K562 (cell line): Measurements from ENCODE around the gene CCDC183. TPM values are rescaled to one million over a fixed set of nuclear protein-coding genes. Genes with fewer than 3 reads are reported as not detected.

Experiments used
- ATAC-seq: fragments of 200-7000 bp; cut with Tn5 transposase; 3 replicates; pipeline ENCODE4 v1.9.1; 2020; ENCODE audit warnings: moderate library complexity
- BruUV-seq: library from RNA; stranded (reverse); fragments of 400-500 nt; replicated peaks from 2 replicates; lab custom pipeline; 2021; lab: Mats Ljungman, UMichigan
- CTCF ChIA-PET: fragments of 300-600 bp; formaldehyde crosslinking; extraction: SDS; loops from one replicate; lab custom pipeline; 2021; ENCODE audit warnings: low intra/inter-chr PET ratio; lab: Yijun Ruan, JAX
- POLR2A ChIA-PET: fragments of 300-600, 350-650 bp; sonication (Branson Sonifier 250); formaldehyde crosslinking; extraction: SDS; loops from one replicate; lab custom pipeline; 2021; ENCODE audit warnings: antibody characterized with exemption, inconsistent platforms; lab: Yijun Ruan, JAX
- DNase-seq, 4 experiments: peaks; one replicate each; pipeline versions ENCODE4 v3.0.0 to v3.0.0-alpha.2; 2011 to 2018; ENCODE audit warnings: low spot score in 3 of 4, mixed read lengths in 3 of 4; ENCODE audit errors: extremely low read depth in 1 of 4
- FAIRE-seq: peaks from 2 replicates; lab custom pipeline; 2011; peaks lifted over from hg19 to GRCh38; lab: Jason Lieb, UNC
- H2AFZ ChIP-seq: 2 replicates; pipeline ENCODE4 v1.6.0; 2011; ENCODE audit warnings: low read depth, low read length, control low read depth, inconsistent platforms
- H3K27ac ChIP-seq: fragments of 200-600 bp; 3 replicates; pipeline ENCODE4 v1.8.0; 2011; ENCODE audit warnings: low read depth, mild to moderate bottlenecking, control low read depth, inconsistent platforms, low read length, moderate library complexity, mixed read lengths; ENCODE audit errors: extremely low read depth
- H3K27me3 ChIP-seq, 2 experiments: fragments of 300-600 bp in 1 of 2; 2 replicates in 1 of 2; 3 replicates in 1 of 2; pipeline versions ENCODE4 v1.6.0 to v1.8.0; 2011; ENCODE audit warnings: inconsistent platforms in 2 of 2, low read length in 2 of 2, mild to moderate bottlenecking in 1 of 2, mixed read lengths in 1 of 2, moderate library complexity in 1 of 2; ENCODE audit not compliant: control insufficient read depth in 2 of 2, insufficient read depth in 2 of 2
- H3K36me3 ChIP-seq: fragments of 300-600 bp; 3 replicates; pipeline ENCODE4 v1.8.0; 2011; ENCODE audit warnings: mild to moderate bottlenecking, low read length, inconsistent platforms; ENCODE audit not compliant: control insufficient read depth, insufficient read depth
- H3K4me1 ChIP-seq, 2 experiments: fragments of 200-600 bp in 1 of 2; replicated peaks in 1 of 2; 2 replicates in 1 of 2; 3 replicates in 1 of 2; pipeline versions ENCODE4 v1.5.1 to v1.8.0; 2011; ENCODE audit warnings: inconsistent platforms in 2 of 2, low read length in 2 of 2, mild to moderate bottlenecking in 1 of 2, mixed read lengths in 1 of 2, moderate library complexity in 1 of 2; ENCODE audit not compliant: control insufficient read depth in 2 of 2, insufficient read depth in 2 of 2
- H3K4me2 ChIP-seq: 2 replicates; pipeline ENCODE4 v1.6.1; 2011; ENCODE audit warnings: low read length, control low read depth, inconsistent platforms, mixed read lengths; ENCODE audit not compliant: insufficient read depth
- H3K4me3 ChIP-seq: fragments of 200-600 bp; sonication (generic), shearing (Covaris generic); 2 replicates; pipeline ENCODE4 v1.5.1; 2016; ENCODE audit warnings: control low read depth, inconsistent platforms
- H3K79me2 ChIP-seq: fragments of 200-600 bp; 3 replicates; pipeline ENCODE4 v1.8.0; 2011; ENCODE audit warnings: low read length, inconsistent platforms; ENCODE audit not compliant: control insufficient read depth, insufficient read depth
- H3K9ac ChIP-seq, 2 experiments: 2 replicates each; pipeline versions ENCODE4 v1.6.0 to v1.6.1; 2011; ENCODE audit warnings: low read depth in 2 of 2, low read length in 2 of 2, control low read depth in 1 of 2, inconsistent platforms in 1 of 2, mild to moderate bottlenecking in 1 of 2, mixed read lengths in 1 of 2; ENCODE audit not compliant: insufficient read depth in 1 of 2
- H3K9me1 ChIP-seq: one replicate; pipeline ENCODE4 v1.6.0; 2011; ENCODE audit warnings: inconsistent platforms, mild to moderate bottlenecking, low read length, moderate library complexity; ENCODE audit not compliant: control insufficient read depth, insufficient read depth
- H3K9me3 ChIP-seq: replicated peaks from 2 replicates; pipeline ENCODE4 v1.5.1; 2011; ENCODE audit warnings: low read depth, low read length, inconsistent platforms; ENCODE audit not compliant: control insufficient read depth, insufficient read depth
- H4K20me1 ChIP-seq: replicated peaks from 2 replicates; pipeline ENCODE4 v1.6.1; 2011; ENCODE audit warnings: low read length, inconsistent platforms, mixed read lengths; ENCODE audit not compliant: control insufficient read depth, insufficient read depth
- CBX2 ChIP-seq: fragments of 200-600 bp; sonication (generic); IDR thresholded peaks from one replicate; pipeline ENCODE4 v1.6.1; 2012; ENCODE audit warnings: mild to moderate bottlenecking, low read length, inconsistent platforms; ENCODE audit not compliant: insufficient read depth, poor library complexity, severe bottlenecking
- ELF2 ChIP-seq: fragments of 250-450 bp; sonication (Bioruptor Pico); IDR thresholded peaks from 2 replicates; pipeline ENCODE4 v1.5.0; 2021; ENCODE audit warnings: mild to moderate bottlenecking
- GTF2B ChIP-seq: IDR thresholded peaks from 2 replicates; pipeline ENCODE4 v1.6.1; 2011; ENCODE audit not compliant: insufficient read length; ENCODE audit errors: extremely low read depth
- MED1 ChIP-seq: sonication (generic); formaldehyde crosslinking; IDR thresholded peaks from 2 replicates; pipeline ENCODE4 v1.8.1; 2023; ENCODE audit warnings: missing genetic modification reagents, borderline replicate concordance
- NCOA1 ChIP-seq: fragments of 450-650 bp; IDR thresholded peaks from 2 replicates; pipeline ENCODE4 v1.6.1; 2016; ENCODE audit warnings: low read depth
- PCBP1 ChIP-seq: fragments of 200-400 bp; formaldehyde crosslinking; IDR thresholded peaks from 2 replicates; pipeline ENCODE4 v1.6.1; 2018; ENCODE audit warnings: mild to moderate bottlenecking, low read depth, low read length; ENCODE audit not compliant: poor library complexity, severe bottlenecking
- PHF21A ChIP-seq: fragments of 450-650 bp; IDR thresholded peaks from 2 replicates; pipeline ENCODE4 v1.6.1; 2017; ENCODE audit warnings: low read depth, borderline replicate concordance
- PTRF ChIP-seq: fragments of 450-650 bp; IDR thresholded peaks from 2 replicates; pipeline ENCODE4 v1.6.1; 2016; ENCODE audit warnings: mild to moderate bottlenecking, missing genetic modification characterization, missing compliant biosample characterization
- RFX1 ChIP-seq: fragments of 450-650 bp; IDR thresholded peaks from 2 replicates; pipeline ENCODE4 v1.6.1; 2016; ENCODE audit warnings: mild to moderate bottlenecking, moderate library complexity
- SNIP1 ChIP-seq: fragments of 450-650 bp; IDR thresholded peaks from 2 replicates; pipeline ENCODE4 v1.7.1; 2017; ENCODE audit warnings: low read depth, mild to moderate bottlenecking
- TOE1 ChIP-seq, 2 experiments: fragments of 450-650 bp in 1 of 2; sonication (generic) in 1 of 2; formaldehyde crosslinking in 1 of 2; IDR thresholded peaks; 2 replicates each; pipeline versions ENCODE4 v1.7.1 to v1.8.0; 2016 to 2022; ENCODE audit warnings: borderline replicate concordance in 2 of 2, mild to moderate bottlenecking in 2 of 2, antibody characterized with exemption in 1 of 2, inconsistent platforms in 1 of 2, low read depth in 1 of 2, missing genetic modification reagents in 1 of 2, moderate library complexity in 1 of 2
- XRCC4 ChIP-seq: IDR thresholded peaks from one replicate; pipeline ENCODE4 v1.6.1; 2011; ENCODE audit not compliant: insufficient read depth, insufficient read length; ENCODE audit errors: extremely low read depth
- ZC3H8 ChIP-seq: fragments of 450-650 bp; IDR thresholded peaks from 2 replicates; pipeline ENCODE4 v1.6.1; 2017
- ZNF232 ChIP-seq: sonication (generic); formaldehyde crosslinking; IDR thresholded peaks from 2 replicates; pipeline ENCODE4 v1.8.0; 2022; ENCODE audit warnings: mild to moderate bottlenecking, missing genetic modification reagents
- ZNF766 ChIP-seq: fragments of 200-800 bp; sonication (Bioruptor generic); conservative IDR thresholded peaks from 2 replicates; pipeline ENCODE4 v1.6.1; 2016; ENCODE audit warnings: missing genetic modification characterization, missing compliant biosample characterization
- WGBS: fragments of 100-300 bp; shearing (Covaris generic); methylation state at CpG from one replicate; pipeline ENCODE4 v1.1.6; 2016; ENCODE audit warnings: low coverage, mixed read lengths; ENCODE audit not compliant: insufficient coverage; ENCODE audit errors: missing lambda C conversion rate; 5-methylcytosine and 5-hydroxymethylcytosine counted together
- in situ Hi-C: fragments of 300-500 bp; cut with MboI; formaldehyde crosslinking; loops from 4 replicates; pipeline ENCODE4 v1.15.0; 2018; ENCODE audit warnings: inconsistent platforms, mixed read lengths
- intact Hi-C: fragments of 100-400 bp; cut with micrococcal nuclease; formaldehyde crosslinking; loops from 2 replicates; pipeline ENCODE4 v1.14.2; 2022
- polyA plus RNA-seq, 8 experiments: library from polyadenylated mRNA; depleted of rRNA in 4 of 8; stranded (reverse) in 5 of 8; unstranded in 3 of 8; fragments of >200 nt; fragmentation: Nextera tagmentation in 2 of 8; fragmentation: Illumina TruSeq in 1 of 8; extraction: Ambion mirVana in 2 of 8; extraction: Trizol in 1 of 8; gene quantifications; 2 replicates each; pipeline versions ENCODE4 v1.2.1 to v1.2.3, GENCODE V29; 2011 to 2014; ENCODE audit warnings: inconsistent platforms in 1 of 8, missing spikeins in 1 of 8
- total RNA-seq, 7 experiments: library from RNA; depleted of rRNA in 6 of 7; stranded (reverse); fragments of >200 nt in 6 of 7; fragmentation: Illumina TruSeq in 2 of 7; extraction: Trizol in 2 of 7; gene quantifications; 2 replicates each; pipeline versions ENCODE4 v1.2.1 to v1.2.3, GENCODE V29; 2011 to 2021; ENCODE audit warnings: low replicate concordance in 1 of 7
- TF ChIP-seq, protein P1 (sequence below), 2 experiments: fragments of 450-650 bp in 1 of 2; sonication (generic) in 1 of 2; formaldehyde crosslinking; conservative IDR thresholded peaks; 2 replicates each; pipeline versions ENCODE4 v1.4.0 to v1.8.1; 2020 to 2022; ENCODE audit warnings: mild to moderate bottlenecking in 1 of 2, missing genetic modification reagents in 1 of 2

CCDC183 gene
- total and polyA plus RNA-seq, 9 of the 15 experiments (the other 6 are each of a cell fraction or from before 2014, with no cell fraction given) = 0.21 to 0.60 (median 0.29) TPM; not detected in 4

DNA sequence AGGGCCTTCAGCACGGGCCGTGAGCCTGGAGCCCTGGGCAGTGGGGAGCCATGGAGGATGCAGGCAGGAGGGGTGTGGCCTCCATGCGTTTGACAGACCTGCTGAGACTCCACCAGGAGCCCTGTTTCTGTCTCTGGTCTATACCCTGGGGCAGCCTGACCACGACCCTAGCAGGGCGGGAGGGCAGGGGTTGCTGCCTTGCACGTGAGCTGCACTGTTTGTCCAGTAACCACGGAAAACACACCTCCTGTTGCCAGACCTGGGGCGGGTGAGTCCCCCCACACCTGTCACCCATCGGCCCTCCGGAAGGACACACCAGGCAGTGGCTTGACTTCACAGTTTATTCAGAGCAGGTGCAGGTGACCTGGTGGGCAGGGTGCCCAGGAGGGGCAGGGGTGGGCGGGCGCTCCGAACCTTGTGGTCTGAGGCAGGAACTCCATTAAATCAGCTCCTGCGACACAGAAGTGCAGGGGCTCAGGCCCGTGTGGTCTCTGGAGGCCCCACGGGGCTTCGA lies 42.0 kb upstream of the CCDC183 start:
- CTCF ChIA-PET = no interaction called here
- WGBS = 46% methylated on average over 7 of the region's 17 CpGs
- no TSS peak for BruUV-seq
- no peaks in the 10 kb centered on the region for H3K9me1 ChIP-seq
- no peak overlapping the region for H3K4me2 ChIP-seq
- in situ Hi-C loops = no loop called here
- no peak overlapping the region for H3K4me3 ChIP-seq
- no peak overlapping the region for H2AFZ ChIP-seq
- H3K9me3 ChIP-seq = peaks cover 13% of the 10 kb centered on the region
- no peak overlapping the region for H3K9ac ChIP-seq
- ATAC-seq = no peak
- POLR2A ChIA-PET = interaction anchor here (0.8 kb wide), 1 partner anchor 28 kb away, joined by 3 read pairs; no protein-coding TSS in a partner anchor
- H3K27me3 ChIP-seq = no peaks in the 10 kb centered on the region
- intact Hi-C loops = no loop called here
- H3K27ac ChIP-seq = no peak overlapping the region
- H3K79me2 ChIP-seq = no peaks in the 10 kb centered on the region
- TF ChIP-seq XRCC4 (no peak), ELF2 (no peak), PHF21A (no peak), ZNF232 (no peak), SNIP1 (no peak), TOE1 (IDR thresholded peaks at IDR 0.05; ENCODE audit: borderline replicate concordance) (no peak), TOE1 (CRISPR knock-in tag; IDR thresholded peaks at IDR 0.05; ENCODE audit: borderline replicate concordance, low read depth) (no peak), NCOA1 (no peak), ZC3H8 (no peak), CBX2 (no peak), MED1 (CRISPR knock-in tag) (no peak), ZNF766 (CRISPR knock-in tag) (no peak), GTF2B (no peak), PTRF (no peak), RFX1 (no peak), PCBP1 (no peak)
- TF ChIP-seq, protein P1, sequence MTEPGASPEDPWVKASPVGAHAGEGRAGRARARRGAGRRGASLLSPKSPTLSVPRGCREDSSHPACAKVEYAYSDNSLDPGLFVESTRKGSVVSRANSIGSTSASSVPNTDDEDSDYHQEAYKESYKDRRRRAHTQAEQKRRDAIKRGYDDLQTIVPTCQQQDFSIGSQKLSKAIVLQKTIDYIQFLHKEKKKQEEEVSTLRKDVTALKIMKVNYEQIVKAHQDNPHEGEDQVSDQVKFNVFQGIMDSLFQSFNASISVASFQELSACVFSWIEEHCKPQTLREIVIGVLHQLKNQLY (CRISPR knock-in tag; conservative IDR thresholded peaks at IDR 0.05) = no peak
- FAIRE-seq = no peak
- H4K20me1 ChIP-seq = no peaks in the 10 kb centered on the region
- peaks cover 0 to 44% of the 10 kb centered on the region in 2 experiments; a peak in 3 of 5 replicates for H3K4me1 ChIP-seq
- DNase-seq = no peak
- no peaks in the 10 kb centered on the region for H3K36me3 ChIP-seq
